GM23338 (cell line): ENCODE data around the gene ATP5MC2. TPM values are rescaled to one million over a fixed set of nuclear protein-coding genes. Genes with fewer than 3 reads are reported as not detected.

ENCODE experiments used
- ATAC-seq: fragments of 200-7000 bp; cut with Tn5 transposase; 3 replicates; pipeline ENCODE4 v1.9.1; 2020
- DNase-seq: peaks from one replicate; pipeline ENCODE4 v3.0.0-alpha.2; 2015; ENCODE audit warnings: low spot score
- H2AFZ ChIP-seq: fragments of 200-600 bp; sonication (generic); 2 replicates; pipeline ENCODE4 v1.8.0; 2016; ENCODE audit warnings: antibody characterized with exemption, mild to moderate bottlenecking, moderate library complexity
- H3F3A ChIP-seq: fragments of 200-600 bp; sonication (generic); replicated peaks from 2 replicates; pipeline ENCODE4 v1.8.0; 2017; ENCODE audit warnings: antibody characterized with exemption, mixed run types, low read depth
- H3K27ac ChIP-seq: fragments of 200-600 bp; sonication (generic); 2 replicates; pipeline ENCODE4 v1.6.1; 2016; ENCODE audit warnings: low read depth
- H3K27me3 ChIP-seq: fragments of 200-600 bp; sonication (generic); 2 replicates; pipeline ENCODE4 v1.8.0; 2016; ENCODE audit warnings: mild to moderate bottlenecking, mixed run types, moderate library complexity; ENCODE audit not compliant: insufficient read depth
- H3K36me3 ChIP-seq: fragments of 200-600 bp; sonication (generic); 2 replicates; pipeline ENCODE4 v1.8.0; 2016; ENCODE audit warnings: mild to moderate bottlenecking; ENCODE audit not compliant: insufficient read depth
- H3K4me1 ChIP-seq: fragments of 200-600 bp; sonication (generic); 2 replicates; pipeline ENCODE4 v1.8.0; 2016; ENCODE audit warnings: mild to moderate bottlenecking, moderate library complexity; ENCODE audit not compliant: insufficient read depth
- H3K4me2 ChIP-seq: fragments of 200-600 bp; sonication (generic); 2 replicates; pipeline ENCODE4 v1.7.1; 2017; ENCODE audit warnings: mixed run types
- H3K4me3 ChIP-seq: fragments of 200-600 bp; sonication (generic); 2 replicates; pipeline ENCODE4 v1.6.1; 2016; ENCODE audit warnings: mixed run types
- H3K79me2 ChIP-seq: fragments of 200-600 bp; sonication (generic); replicated peaks from 2 replicates; pipeline ENCODE4 v1.8.0; 2017; ENCODE audit warnings: mild to moderate bottlenecking; ENCODE audit not compliant: insufficient read depth
- H3K9me2 ChIP-seq: fragments of 200-600 bp; sonication (generic); 2 replicates; pipeline ENCODE4 v1.8.0; 2017; ENCODE audit not compliant: insufficient read depth
- H4K20me1 ChIP-seq: fragments of 200-600 bp; sonication (generic); replicated peaks from 2 replicates; pipeline ENCODE4 v1.8.0; 2017; ENCODE audit warnings: mild to moderate bottlenecking; ENCODE audit not compliant: insufficient read depth
- H3K27ac Mint-ChIP-seq: 2 replicates; pipeline ENCODE4 v1.8.0; 2020; ENCODE audit warnings: inconsistent platforms, mild to moderate bottlenecking, moderate library complexity, mixed read lengths
- H3K27me3 Mint-ChIP-seq: 3 replicates; pipeline ENCODE4 v1.8.0; 2022; ENCODE audit warnings: low read depth, mild to moderate bottlenecking, moderate library complexity, mixed read lengths, inconsistent platforms; ENCODE audit not compliant: insufficient read depth, poor library complexity
- H3K36me3 Mint-ChIP-seq: 3 replicates; pipeline ENCODE4 v1.8.0; 2021; ENCODE audit warnings: low read depth, mild to moderate bottlenecking, inconsistent platforms, moderate library complexity, mixed read lengths
- H3K4me1 Mint-ChIP-seq: 3 replicates; pipeline ENCODE4 v1.8.0; 2020; ENCODE audit warnings: mild to moderate bottlenecking, inconsistent platforms, mixed read lengths
- H3K4me3 Mint-ChIP-seq: 3 replicates; pipeline ENCODE4 v1.8.0; 2021; ENCODE audit warnings: moderate library complexity, mild to moderate bottlenecking, inconsistent platforms, mixed read lengths
- H3K9me3 Mint-ChIP-seq: 3 replicates; pipeline ENCODE4 v1.8.0; 2020; ENCODE audit warnings: moderate library complexity, mild to moderate bottlenecking, inconsistent platforms, mixed read lengths
- CTCF ChIP-seq, 2 experiments: fragments of 200-600 bp in 1 of 2; sonication (generic) in 1 of 2; conservative IDR thresholded peaks; 2 replicates each; pipeline versions ENCODE4 v1.5.1 to v1.6.1; 2016 to 2017; ENCODE audit warnings: antibody characterized with exemption in 2 of 2, low read depth in 2 of 2, mild to moderate bottlenecking in 2 of 2, moderate library complexity in 1 of 2
- ETS1 ChIP-seq: IDR thresholded peaks from 2 replicates; pipeline ENCODE4 v1.6.1; 2016; ENCODE audit warnings: antibody characterized with exemption
- EZH2 ChIP-seq: fragments of 200-600 bp; sonication (generic); IDR thresholded peaks from one replicate; pipeline ENCODE4 v1.8.0; 2017; ENCODE audit warnings: antibody characterized with exemption, mild to moderate bottlenecking, low read depth; ENCODE audit not compliant: unreplicated experiment
- EZH2phosphoT487 ChIP-seq: fragments of 200-600 bp; sonication (generic); IDR thresholded peaks from one replicate; pipeline ENCODE4 v1.8.1; 2018; ENCODE audit warnings: antibody characterized with exemption; ENCODE audit not compliant: unreplicated experiment
- JUNB ChIP-seq: IDR thresholded peaks from one replicate; pipeline ENCODE4 v1.6.1; 2016; ENCODE audit warnings: antibody characterized with exemption; ENCODE audit not compliant: unreplicated experiment
- NANOG ChIP-seq: IDR thresholded peaks from 2 replicates; pipeline ENCODE4 v1.6.1; 2016; ENCODE audit warnings: antibody characterized with exemption, borderline replicate concordance
- POLR2AphosphoS5 ChIP-seq: IDR thresholded peaks from 2 replicates; pipeline ENCODE4 v1.6.1; 2016; ENCODE audit warnings: antibody characterized with exemption, low read depth
- REST ChIP-seq: IDR thresholded peaks from one replicate; pipeline ENCODE4 v1.6.1; 2018; ENCODE audit warnings: antibody characterized with exemption; ENCODE audit not compliant: unreplicated experiment
- ZNF114 ChIP-seq: fragments of 250-450 bp; sonication (Bioruptor Pico); IDR thresholded peaks from 2 replicates; pipeline ENCODE4 v1.5.0; 2020; ENCODE audit warnings: mild to moderate bottlenecking, moderate library complexity
- ZNF331 ChIP-seq: fragments of 250-450 bp; sonication (Bioruptor Pico); IDR thresholded peaks from 2 replicates; pipeline ENCODE4 v1.5.0; 2020; ENCODE audit warnings: low read depth, mild to moderate bottlenecking, moderate library complexity
- ZNF462 ChIP-seq: fragments of 250-450 bp; sonication (Bioruptor Pico); IDR thresholded peaks from 2 replicates; pipeline ENCODE4 v1.5.0; 2020; ENCODE audit warnings: mild to moderate bottlenecking, moderate library complexity
- polyA plus RNA-seq: library from polyadenylated mRNA; unstranded; fragments of >200 nt; fragmentation: Nextera tagmentation; extraction: Ambion mirVana; gene quantifications from 2 replicates; pipeline ENCODE4 v1.2.1, GENCODE V29; 2016
- total RNA-seq: library from RNA; depleted of rRNA; stranded (reverse); fragments of >200 nt; shearing (Covaris generic); gene quantifications from 2 replicates; pipeline ENCODE4 v1.2.3, GENCODE V29; 2014

Gene ATP5MC2
- total and polyA plus RNA-seq, 2 experiments from 2014 or later = 362 to 821 TPM

GRCh38 chr12:53623548-53624385, 52.1 kb downstream of the ATP5MC2 start:
- ATAC-seq = no peak
- H3K4me1 ChIP-seq = peaks cover 22% of the 10 kb centered on the region
- no peaks in the 10 kb centered on the region for H4K20me1 ChIP-seq
- no peaks in the 10 kb centered on the region for H3K9me2 ChIP-seq
- peaks cover 26% of the 10 kb centered on the region for H3K4me1 Mint-ChIP-seq
- peaks cover 6% of the 10 kb centered on the region for H3K27me3 Mint-ChIP-seq
- H3K4me3 Mint-ChIP-seq = no peak overlapping the region
- no peaks in the 10 kb centered on the region for H3K27me3 ChIP-seq
- no peaks in the 10 kb centered on the region for H3K36me3 ChIP-seq
- H3K27ac Mint-ChIP-seq = no peak overlapping the region
- no peaks in the 10 kb centered on the region for H3K36me3 Mint-ChIP-seq
- H3K4me2 ChIP-seq = 0 out of 2 replicates have a peak overlapping the region, but pooled peaks have one; percentile 75
- H3F3A ChIP-seq = no peaks in the 10 kb centered on the region
- peaks cover 47% of the 10 kb centered on the region for H3K79me2 ChIP-seq
- no peaks in the 10 kb centered on the region for H3K9me3 Mint-ChIP-seq
- DNase-seq = no peak
- H3K4me3 ChIP-seq = no peak overlapping the region
- no peak overlapping the region for H3K27ac ChIP-seq
- TF ChIP-seq NANOG (no peak), EZH2phosphoT487 (no peak), ETS1 (no peak), JUNB (no peak), CTCF (conservative IDR thresholded peaks at IDR 0.05; ENCODE audit: low read depth in 2 of 2) (no peak), POLR2AphosphoS5 (no peak), EZH2 (no peak), ZNF114 (no peak), REST (no peak), ZNF462 (CRISPR knock-in tag) (no peak), ZNF331 (CRISPR knock-in tag) (no peak)
- H2AFZ ChIP-seq = no peak overlapping the region
